Smooth muscle cell of trachea (primary cell): ENCODE results near the gene TRMU. TPM values are rescaled to one million over a fixed set of nuclear protein-coding genes. Genes with fewer than 3 reads are reported as not detected.

Experiments used
- total RNA-seq: library from RNA; depleted of rRNA; stranded (reverse); fragments of >200 nt; gene quantifications from 2 replicates; pipeline ENCODE4 v1.2.1, GENCODE V29; 2014

TRMU gene
- 30.1 and 31.7 TPM in 2 replicates for total RNA-seq

GRCh38 chr22:46335201-46336118, at the start of gene TRMU:
TSS of gene TRMU (plus strand) at chr22:46335714. CDS start at chr22:46335765, 51 bp downstream.

GRCh38 chr22:46296257-46297150, 39.0 kb upstream of the TRMU start, which contains the start of gene GTSE1:
TSS of gene GTSE1 (plus strand) at chr22:46296870. CDS start at chr22:46297401, 531 bp downstream.

Other genes starting within 250 kb of the TRMU start
- 25.5 and 26.1 TPM in 2 replicates for gene PPARA, start 185.2 kb upstream of the TRMU start, total RNA-seq
- 10.6 and 13.5 TPM in 2 replicates for gene CDPF1, start 85.4 kb upstream of the TRMU start, total RNA-seq
- under 0.01 TPM in 1 of 2 replicates, not detected in the other for gene PKDREJ, start 72.4 kb upstream of the TRMU start, total RNA-seq
- gene TTC38, start 67.7 kb upstream of the TRMU start, total RNA-seq = 28.3 and 38.8 TPM in 2 replicates
- gene GTSE1, start 38.8 kb upstream of the TRMU start, total RNA-seq = 0.50 and 10.5 TPM in 2 replicates
- gene CELSR1, start 201.9 kb downstream of the TRMU start, total RNA-seq = 0.73 and 1.5 TPM in 2 replicates